Activated CD8-positive, alpha-beta T cell treated with anti-CD3 and anti-CD28 coated beads for 36 hours (primary cell): ENCODE measurements around the gene WDR64. TPM values are rescaled to one million over a fixed set of nuclear protein-coding genes. Genes with fewer than 3 reads are reported as not detected.
"Not testable (repeated sequence)": the region's sequence is repeated elsewhere in the genome, so short reads cannot be mapped to it uniquely, and the experiment has no call there.

Experiments
- ATAC-seq: fragments of 200-7000 bp; cut with Tn5 transposase; one replicate; pipeline ENCODE4 v1.10.0; 2021; ENCODE audit warnings: mild to moderate bottlenecking, moderate library complexity
- CTCF ChIA-PET: fragments of 350-600 bp; sonication (Branson Sonifier 250); formaldehyde crosslinking; loops from one replicate; lab custom pipeline; 2021; ENCODE audit warnings: antibody characterized with exemption; lab: Charles Lee
- POLR2A ChIA-PET: fragments of 350-600 bp; sonication (Branson Sonifier 250); formaldehyde crosslinking; loops from one replicate; lab custom pipeline; 2021; ENCODE audit warnings: antibody characterized with exemption; lab: Charles Lee
- DNase-seq: peaks from one replicate; pipeline ENCODE4 v3.0.0-alpha.2; 2020
- H3K27ac Mint-ChIP-seq: one replicate; pipeline ENCODE4 v1.8.0; 2021; ENCODE audit warnings: mild to moderate bottlenecking, mixed read lengths
- H3K27me3 Mint-ChIP-seq: one replicate; pipeline ENCODE4 v1.8.0; 2021; ENCODE audit warnings: mixed read lengths
- H3K36me3 Mint-ChIP-seq: one replicate; pipeline ENCODE4 v1.8.0; 2021; ENCODE audit warnings: low read depth, mixed read lengths
- H3K4me1 Mint-ChIP-seq: one replicate; pipeline ENCODE4 v1.8.0; 2021; ENCODE audit warnings: low read depth, mixed read lengths
- H3K4me3 Mint-ChIP-seq: one replicate; pipeline ENCODE4 v1.8.0; 2021; ENCODE audit warnings: mild to moderate bottlenecking, moderate library complexity, mixed read lengths
- H3K9me3 Mint-ChIP-seq: one replicate; pipeline ENCODE4 v1.8.0; 2021; ENCODE audit warnings: mixed read lengths
- intact Hi-C: fragments of 100-400 bp; cut with micrococcal nuclease; formaldehyde crosslinking; loops from one replicate; pipeline ENCODE4 v1.10.0; 2022
- total RNA-seq, 2 experiments: library from RNA; stranded (reverse); gene quantifications; one replicate each; pipeline ENCODE4 v1.2.3, GENCODE V29; 2021
- TF ChIP-seq, protein P1 (sequence below): fragments of 200-600 bp; IDR thresholded peaks from one replicate; pipeline ENCODE4 v1.8.0; 2022; ENCODE audit warnings: antibody characterized with exemption, mild to moderate bottlenecking

The WDR64 gene
- total RNA-seq, 2 experiments from 2014 or later = not detected

DNA sequence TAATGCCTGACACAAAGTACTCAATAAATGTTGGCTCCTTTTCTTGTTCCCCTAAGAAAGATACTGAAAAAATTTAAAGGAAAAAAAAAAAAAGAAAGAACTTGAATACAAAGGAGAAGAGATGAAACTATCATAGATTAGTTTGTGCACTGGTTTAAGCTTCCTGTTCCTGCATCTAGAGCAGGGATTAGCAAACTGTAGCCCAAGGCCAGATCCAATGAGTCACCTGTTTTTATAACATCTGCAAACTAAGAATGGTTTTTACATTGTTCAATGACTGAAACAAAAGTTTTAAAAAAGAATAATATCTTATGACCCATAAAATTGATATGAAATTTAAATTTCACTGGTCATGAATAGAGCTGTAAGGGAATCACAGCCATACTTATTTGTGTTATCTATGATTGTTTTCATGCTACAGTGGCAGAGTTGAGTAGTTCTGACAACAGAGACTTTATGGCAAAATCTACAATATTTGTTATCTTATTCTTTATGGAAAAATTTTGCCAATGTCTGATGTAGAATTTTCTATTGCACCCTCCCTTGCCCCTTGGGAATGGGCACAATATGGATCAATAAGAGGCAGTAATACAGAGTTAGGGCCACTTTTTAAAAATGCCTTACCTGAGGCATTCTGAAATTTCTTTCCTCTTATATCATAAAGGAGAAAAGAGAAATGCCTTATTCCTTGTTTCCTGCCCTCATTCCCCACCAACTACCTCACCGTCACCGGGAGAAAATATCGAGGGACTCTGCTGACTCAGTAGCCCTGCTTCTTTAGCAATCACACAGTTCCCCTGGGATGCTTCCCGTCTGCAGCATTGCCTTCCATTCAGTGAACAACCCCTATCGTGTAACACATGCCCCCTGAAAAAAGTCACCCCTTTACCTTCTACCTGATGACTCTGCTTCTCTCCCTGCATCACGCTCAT lies 50.6 kb downstream of the WDR64 start:
- Mint-ChIP-seq H3K9me3 (peaks cover 1% of the 10 kb centered on the region), H3K4me1 (peaks cover 19% of the 10 kb centered on the region), H3K4me3 (no peak overlapping the region), H3K27me3 (no peaks in the 10 kb centered on the region), H3K27ac (no peak overlapping the region), H3K36me3 (no peaks in the 10 kb centered on the region)
- TF ChIP-seq, protein P1, sequence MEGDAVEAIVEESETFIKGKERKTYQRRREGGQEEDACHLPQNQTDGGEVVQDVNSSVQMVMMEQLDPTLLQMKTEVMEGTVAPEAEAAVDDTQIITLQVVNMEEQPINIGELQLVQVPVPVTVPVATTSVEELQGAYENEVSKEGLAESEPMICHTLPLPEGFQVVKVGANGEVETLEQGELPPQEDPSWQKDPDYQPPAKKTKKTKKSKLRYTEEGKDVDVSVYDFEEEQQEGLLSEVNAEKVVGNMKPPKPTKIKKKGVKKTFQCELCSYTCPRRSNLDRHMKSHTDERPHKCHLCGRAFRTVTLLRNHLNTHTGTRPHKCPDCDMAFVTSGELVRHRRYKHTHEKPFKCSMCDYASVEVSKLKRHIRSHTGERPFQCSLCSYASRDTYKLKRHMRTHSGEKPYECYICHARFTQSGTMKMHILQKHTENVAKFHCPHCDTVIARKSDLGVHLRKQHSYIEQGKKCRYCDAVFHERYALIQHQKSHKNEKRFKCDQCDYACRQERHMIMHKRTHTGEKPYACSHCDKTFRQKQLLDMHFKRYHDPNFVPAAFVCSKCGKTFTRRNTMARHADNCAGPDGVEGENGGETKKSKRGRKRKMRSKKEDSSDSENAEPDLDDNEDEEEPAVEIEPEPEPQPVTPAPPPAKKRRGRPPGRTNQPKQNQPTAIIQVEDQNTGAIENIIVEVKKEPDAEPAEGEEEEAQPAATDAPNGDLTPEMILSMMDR = no peak
- DNase-seq (no peak), ATAC-seq (no peak)
- ChIA-PET CTCF (no interaction called here), POLR2A (no interaction called here)
- intact Hi-C loops = no loop called here

DNA sequence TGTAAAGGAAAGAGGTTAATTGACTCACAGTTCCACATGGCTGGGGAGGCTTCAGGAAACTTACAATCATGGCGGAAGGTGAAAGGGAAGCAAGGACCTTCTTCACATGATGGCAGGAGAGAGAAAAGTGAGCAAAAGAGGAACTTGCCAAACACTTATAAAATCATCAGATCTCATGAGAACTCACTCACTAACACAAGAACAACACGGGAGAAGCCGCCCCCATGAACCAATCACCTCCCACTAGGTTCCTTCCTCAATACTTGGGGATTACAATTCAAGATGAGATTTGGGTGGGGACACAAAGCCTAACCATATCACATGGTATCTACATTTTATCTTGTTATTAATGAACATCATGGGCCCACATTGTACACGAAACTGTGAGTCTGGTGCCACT lies 51.7 kb downstream of the WDR64 start:
- H3K27me3 Mint-ChIP-seq, POLR2A ChIA-PET, intact Hi-C loops, ATAC-seq, H3K9me3 Mint-ChIP-seq, DNase-seq, H3K4me3 Mint-ChIP-seq, H3K36me3 Mint-ChIP-seq, H3K27ac Mint-ChIP-seq, CTCF ChIA-PET: not testable (repeated sequence)
- H3K4me1 Mint-ChIP-seq = peaks cover 19% of the 10 kb centered on the region

DNA sequence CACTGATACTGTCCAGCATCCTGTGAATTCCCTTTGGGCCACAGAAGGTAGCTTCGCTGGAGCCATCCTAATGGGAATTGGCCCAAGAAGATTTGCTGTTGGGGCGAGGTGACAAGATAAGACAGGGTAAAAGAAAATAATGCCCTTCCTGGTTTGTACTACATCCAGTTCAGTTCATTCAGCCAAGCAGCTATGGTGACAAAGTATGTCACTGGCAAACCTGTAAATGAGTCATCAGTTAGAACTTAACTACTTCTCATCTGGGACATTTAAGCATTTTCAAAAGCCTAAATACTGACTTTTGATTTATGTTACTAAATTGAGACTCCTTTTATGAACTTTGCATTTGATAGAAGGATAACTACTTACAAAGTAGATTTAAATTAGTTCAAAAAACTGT lies 54.2 kb downstream of the WDR64 start:
- ATAC-seq = peak; percentile 83
- no peaks in the 10 kb centered on the region for H3K36me3 Mint-ChIP-seq
- TF ChIP-seq, protein P1 = no peak
- no peaks in the 10 kb centered on the region for H3K27me3 Mint-ChIP-seq
- H3K4me3 Mint-ChIP-seq = no peak overlapping the region
- H3K9me3 Mint-ChIP-seq = peaks cover 1% of the 10 kb centered on the region
- POLR2A ChIA-PET = interaction anchor here (1.2 kb wide), 1 partner anchor 8 kb away, joined by 3 read pairs; no protein-coding TSS in a partner anchor
- CTCF ChIA-PET = interaction anchor here (1.2 kb wide), 1 partner anchor 37 kb away, joined by 3 read pairs; no protein-coding TSS in a partner anchor
- peak overlapping the region; percentile 38 for H3K27ac Mint-ChIP-seq
- peaks cover 19% of the 10 kb centered on the region for H3K4me1 Mint-ChIP-seq
- no peak for DNase-seq
- intact Hi-C loops = no loop called here

DNA sequence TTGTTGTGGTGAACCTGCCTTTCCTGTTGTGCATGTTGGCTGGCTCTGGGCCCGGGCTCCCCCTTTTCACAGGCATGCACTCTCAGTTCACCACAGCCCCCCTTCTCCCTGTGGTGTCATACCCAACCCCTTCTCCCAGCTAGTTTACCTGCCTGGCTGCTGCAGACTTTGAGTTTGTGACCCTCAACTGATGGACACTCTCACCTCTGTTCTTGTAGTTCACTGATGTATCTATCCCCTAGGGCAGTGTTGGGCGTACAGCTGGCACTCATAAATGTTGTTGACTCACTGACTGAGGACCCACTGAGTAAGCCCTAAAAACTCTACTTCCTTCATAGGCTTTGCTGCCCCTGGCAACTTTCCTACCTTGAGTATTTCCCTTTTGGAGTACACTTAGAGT lies 54.9 kb downstream of the WDR64 start:
- no peak overlapping the region for H3K4me3 Mint-ChIP-seq
- intact Hi-C loops = no loop called here
- peaks cover 18% of the 10 kb centered on the region for H3K4me1 Mint-ChIP-seq
- ChIA-PET CTCF (interaction anchor here (1.2 kb wide), 1 partner anchor 37 kb away, joined by 3 read pairs; no protein-coding TSS in a partner anchor), POLR2A (interaction anchor here (1.2 kb wide), 1 partner anchor 9 kb away, joined by 3 read pairs; no protein-coding TSS in a partner anchor)
- H3K27me3 Mint-ChIP-seq = no peaks in the 10 kb centered on the region
- peaks cover 1% of the 10 kb centered on the region for H3K9me3 Mint-ChIP-seq
- peak; percentile 48 for ATAC-seq
- DNase-seq = peak; percentile 30
- H3K36me3 Mint-ChIP-seq = no peaks in the 10 kb centered on the region
- TF ChIP-seq, protein P1 = no peak
- H3K27ac Mint-ChIP-seq = no peak overlapping the region

DNA sequence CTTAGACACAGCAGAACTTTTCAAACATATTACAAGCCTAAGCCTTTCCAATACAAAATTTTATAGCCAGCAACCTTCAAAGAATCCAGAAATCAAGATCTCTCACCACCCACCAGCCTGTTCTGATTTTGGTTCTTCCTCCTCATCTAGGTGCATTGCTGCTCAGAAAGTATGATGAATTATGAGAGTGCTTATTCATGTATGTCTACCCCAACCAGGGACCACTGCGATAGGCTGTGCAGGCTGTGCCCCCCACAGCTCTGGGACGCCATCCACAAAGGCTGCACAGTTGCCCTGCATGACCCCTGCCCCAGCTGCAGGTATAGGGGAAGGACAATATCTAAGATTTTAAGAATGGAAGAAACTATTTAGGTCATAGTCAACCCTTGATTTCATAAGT lies 55.4 kb downstream of the WDR64 start:
- peaks cover 1% of the 10 kb centered on the region for H3K9me3 Mint-ChIP-seq
- TF ChIP-seq, protein P1 = no peak
- ChIA-PET CTCF (no interaction called here), POLR2A (interaction anchor here (1.2 kb wide), 1 partner anchor 10 kb away, joined by 3 read pairs; no protein-coding TSS in a partner anchor)
- intact Hi-C loops = no loop called here
- ATAC-seq = peak; percentile 48
- no peaks in the 10 kb centered on the region for H3K27me3 Mint-ChIP-seq
- H3K4me1 Mint-ChIP-seq = peaks cover 18% of the 10 kb centered on the region
- H3K4me3 Mint-ChIP-seq = no peak overlapping the region
- no peak for DNase-seq
- H3K27ac Mint-ChIP-seq = no peak overlapping the region
- no peaks in the 10 kb centered on the region for H3K36me3 Mint-ChIP-seq
